Ovary (tissue), 9 donors: ENCODE measurements around the gene ASB15. TPM values are rescaled to one million over a fixed set of nuclear protein-coding genes. Genes with fewer than 3 reads are reported as not detected.

Experiments used
- DNase-seq, 5 donors: peaks; one replicate each; pipeline ENCODE4 v3.0.0-alpha.2; 2019 to 2020
- H3K27ac ChIP-seq, 2 donors: fragments of 200-600 bp; one replicate each; pipeline versions ENCODE4 v1.5.1 to v1.8.0; 2019 to 2022
- H3K27me3 ChIP-seq: fragments of 200-600 bp; one replicate; pipeline ENCODE4 v1.8.0; 2022
- H3K36me3 ChIP-seq: fragments of 200-600 bp; sonication (generic); one replicate; pipeline ENCODE4 v1.5.1; 2019
- H3K4me1 ChIP-seq: one replicate; pipeline ENCODE4 v1.8.1; 2013; ENCODE audit warnings: mild to moderate bottlenecking, moderate library complexity; ENCODE audit not compliant: insufficient read depth
- H3K4me3 ChIP-seq: fragments of 200-600 bp; sonication (generic); one replicate; pipeline ENCODE4 v1.5.1; 2017
- H3K9me3 ChIP-seq, 2 donors: fragments of 200-600 bp in 1 of 2; sonication (generic) in 1 of 2; one replicate each; pipeline versions ENCODE4 v1.5.1 to v1.8.1; 2013 to 2019; ENCODE audit warnings: mild to moderate bottlenecking in 1 of 2, moderate library complexity in 1 of 2
- CTCF ChIP-seq, 3 donors: fragments of 450-650 bp in 2 of 3; fragments of 200-600 bp in 1 of 3; IDR thresholded peaks; one replicate each; pipeline versions ENCODE4 v1.5.1 to v1.8.0; 2016 to 2022; ENCODE audit warnings: antibody characterized with exemption in 3 of 3, mild to moderate bottlenecking in 1 of 3
- EP300 ChIP-seq: sonication (generic); formaldehyde crosslinking; IDR thresholded peaks from one replicate; pipeline ENCODE4 v1.6.1; 2017; ENCODE audit warnings: antibody characterized with exemption
- POLR2A ChIP-seq: fragments of 450-650 bp; IDR thresholded peaks from one replicate; pipeline ENCODE4 v1.6.1; 2017; ENCODE audit warnings: antibody characterized with exemption, mild to moderate bottlenecking, moderate library complexity
- WGBS, 3 donors: extraction: QIAGEN DNeasy Blood & Tissue Kit in 1 of 3; methylation state at CpG; one replicate each; pipeline versions ENCODE4 v1.1.5 to v1.1.7; 2013 to 2017; 5-methylcytosine and 5-hydroxymethylcytosine counted together
- intact Hi-C, 4 donors: fragments of 100-400 bp; cut with DNase I; formaldehyde crosslinking; loops; one replicate each; pipeline versions ENCODE4 v1.11.0 to v1.15.1; 2022 to 2023
- polyA plus RNA-seq, 2 donors: library from polyadenylated mRNA; stranded (reverse); fragments of 200-250 nt in 1 of 2; fragments of 350-450 nt in 1 of 2; fragmentation: Illumina TruSeq in 1 of 2; extraction: RNeasy Lipid Tissue Mini Kit (QIAGEN cat#74804) in 1 of 2; gene quantifications; one replicate each; pipeline ENCODE4 v1.2.3, GENCODE V29; 2013 to 2014
- total RNA-seq, 7 donors: library from RNA; depleted of rRNA in 2 of 7; stranded (reverse); fragments of >200 nt in 2 of 7; fragmentation: NEBNext Ultra II Directional in 3 of 7; extraction: Animal tissue kit (Norgen Biotek cat#: 25700) in 3 of 7; gene quantifications; one replicate each; pipeline versions ENCODE4 v1.1.0 to v1.2.4, GENCODE V29; 2016 to 2023
- donor health status: DM: no; HTN: no; CAD: no; lungs with moderate emphysema.
- donor health status: DM: no; HTN: no; CAD: no.
- donor health status: Bipolar disorder and iron deficiency.
- donor health status: DM: yes; HTN: yes; CAD: no.
- donor health status: DM: no; HTN: no; CAD: no.
- donor health status: DM: yes; HTN: yes; CAD: no.

The ASB15 gene
- total and polyA plus RNA-seq, 9 donors, result not detected

DNA sequence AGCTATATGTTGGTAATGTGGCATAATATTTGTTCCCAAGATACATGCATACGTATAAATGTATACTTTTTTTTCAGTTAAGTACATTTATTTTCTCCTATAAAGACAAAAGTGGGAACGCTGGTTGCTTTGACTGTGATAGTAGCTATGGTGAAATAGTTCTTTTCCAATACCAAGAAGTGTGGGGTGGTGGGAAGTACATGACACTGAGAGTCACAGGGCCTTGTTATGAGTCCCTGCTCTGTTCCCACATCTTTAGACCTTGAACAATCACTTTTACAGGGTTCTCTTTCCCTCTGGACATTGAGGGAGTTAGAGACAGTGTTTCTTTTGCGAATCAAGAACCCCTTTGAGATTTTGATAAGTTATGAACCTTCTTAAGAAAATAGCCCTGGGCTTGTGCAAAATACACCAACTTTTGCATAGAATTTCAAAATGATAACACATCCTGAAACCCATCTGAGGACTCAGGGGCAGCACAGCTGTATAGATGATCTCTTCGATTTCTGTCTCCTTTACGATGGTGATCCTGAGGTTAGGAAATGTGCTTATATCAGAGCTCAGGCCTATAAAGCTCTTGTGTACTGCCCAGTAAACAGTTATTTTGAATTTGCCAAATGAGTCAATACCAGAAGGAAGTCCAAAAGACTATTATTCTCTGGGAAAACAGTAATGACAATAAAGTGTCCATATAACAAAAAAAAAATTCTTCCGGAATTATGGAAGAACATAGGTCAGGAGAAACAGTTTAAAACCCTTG lies 55.1 kb downstream of the ASB15 start:
- DNase-seq, result no peak
- TF ChIP-seq CTCF (IDR thresholded peaks at IDR 0.05), result no peak
- no peak for TF ChIP-seq EP300
- no peak for TF ChIP-seq POLR2A
- 93 to 94% (median 93%) methylated on average over 6 of the region's 6 CpGs for WGBS, 3 donors
- no peaks in the 10 kb centered on the region for H3K36me3 ChIP-seq
- intact Hi-C loops, result no loop called here
- no peak overlapping the region for H3K27ac ChIP-seq
- no peak overlapping the region for H3K4me3 ChIP-seq
- no peaks in the 10 kb centered on the region for H3K4me1 ChIP-seq
- H3K27me3 ChIP-seq, result no peaks in the 10 kb centered on the region
- no peaks in the 10 kb centered on the region for H3K9me3 ChIP-seq

- TF ChIP-seq CTCF (IDR thresholded peaks at IDR 0.05), result no peak
- no peak for TF ChIP-seq EP300
- intact Hi-C loops, result no loop called here
- Histone ChIP-seq H3K9me3 (no peaks in the 10 kb centered on the region), H3K4me1 (no peaks in the 10 kb centered on the region), H3K27ac (no peak overlapping the region), H3K4me3 (no peak overlapping the region), H3K36me3 (no peaks in the 10 kb centered on the region), H3K27me3 (no peaks in the 10 kb centered on the region)
- no peak for DNase-seq
- WGBS, 3 donors, result 78 to 97% (median 84%) methylated on average over 1 of the region's 1 CpG
These were observed 55.7 kb downstream of the ASB15 start for GRCh38 chr7:123657304-123657685.

GRCh38 chr7:123658023-123658422 lies 56.4 kb downstream of the ASB15 start:
- WGBS, 3 donors, result 74 to 92% (median 82%) methylated on average over 6 of the region's 6 CpGs
- H3K4me3 ChIP-seq, result no peak overlapping the region
- no peak for DNase-seq

DNA sequence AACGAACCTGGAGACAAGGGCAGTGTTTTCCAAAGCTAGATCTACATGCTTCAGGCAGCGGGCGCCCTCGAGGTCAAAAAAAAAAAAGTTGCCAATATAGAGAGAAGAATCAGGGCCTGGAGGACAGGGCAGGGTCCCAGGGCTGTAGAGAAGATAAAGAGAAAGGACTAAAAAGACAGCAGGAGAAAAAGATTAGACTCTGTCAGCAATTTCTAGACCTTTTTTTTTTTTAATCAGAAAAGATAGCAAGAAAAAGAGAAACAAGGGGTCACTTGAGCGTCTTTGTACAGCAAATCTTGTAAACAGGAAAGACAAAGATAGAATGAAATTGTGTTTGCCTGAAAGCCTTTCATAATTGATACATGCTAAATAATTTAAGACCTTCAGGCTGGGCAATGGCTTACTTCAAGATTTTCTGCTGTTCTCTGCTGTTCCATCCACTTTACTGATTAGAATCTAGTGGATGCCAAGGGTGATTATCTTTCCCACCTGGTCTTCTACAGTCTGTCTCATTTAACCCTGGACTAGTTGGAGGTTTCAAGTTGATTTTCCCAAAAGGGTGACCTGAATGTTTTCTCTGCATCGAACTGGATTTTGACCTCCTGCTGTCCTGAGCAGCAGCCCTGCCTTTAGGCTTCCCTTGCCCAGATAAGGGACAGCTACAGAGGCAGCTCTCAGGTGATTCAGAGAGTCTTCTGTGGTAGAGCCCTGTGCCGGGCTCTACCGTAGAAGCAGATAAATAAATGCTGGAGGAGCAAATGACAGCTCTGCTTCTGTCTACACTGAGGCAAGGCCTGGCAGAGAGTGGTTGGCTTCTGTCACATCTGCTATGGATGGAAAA lies 59.1 kb downstream of the ASB15 start:
- Histone ChIP-seq H3K4me1 (no peaks in the 10 kb centered on the region), H3K4me3 (no peak overlapping the region), H3K27ac (no peak overlapping the region), H3K36me3 (no peaks in the 10 kb centered on the region), H3K27me3 (no peaks in the 10 kb centered on the region), H3K9me3 (no peaks in the 10 kb centered on the region)
- DNase-seq, result no peak
- intact Hi-C loops, result no loop called here
- WGBS, 3 donors, result 67 to 78% (median 68%) methylated on average over 8 of the region's 8 CpGs
- no peak for TF ChIP-seq POLR2A
- no peak for TF ChIP-seq EP300
- TF ChIP-seq CTCF (IDR thresholded peaks at IDR 0.05), result no peak

More at GRCh38 chr7:123658023-123658422, 56.4 kb downstream of the ASB15 start:
- Histone ChIP-seq H3K4me1 (no peaks in the 10 kb centered on the region), H3K36me3 (no peaks in the 10 kb centered on the region), H3K27ac (no peak overlapping the region), H3K27me3 (no peaks in the 10 kb centered on the region), H3K9me3 (no peaks in the 10 kb centered on the region)
- intact Hi-C loops, result no loop called here
- TF ChIP-seq POLR2A (no peak), EP300 (no peak), CTCF (IDR thresholded peaks at IDR 0.05) (no peak)
